HepG2 (cell line): ENCODE data around the gene MAP3K4. TPM values are rescaled to one million over a fixed set of nuclear protein-coding genes. Genes with fewer than 3 reads are reported as not detected.

ENCODE experiments used
- ATAC-seq: fragments of 200-7000 bp; cut with Tn5 transposase; 3 replicates; pipeline ENCODE4 v1.9.1; 2020; ENCODE audit warnings: mild to moderate bottlenecking, moderate library complexity
- BruUV-seq: library from RNA; stranded (reverse); fragments of 400-500 nt; replicated peaks from 2 replicates; lab custom pipeline; 2021; lab: Mats Ljungman, UMichigan
- CTCF ChIA-PET: fragments of 300-600 bp; formaldehyde crosslinking; extraction: SDS; loops from one replicate; lab custom pipeline; 2021; ENCODE audit warnings: low total read pairs, inconsistent platforms, low intra/inter-chr PET ratio; lab: Yijun Ruan, JAX
- POLR2A ChIA-PET: fragments of 350-600 bp; sonication (Branson Sonifier 250); formaldehyde crosslinking; loops from one replicate; lab custom pipeline; 2020; ENCODE audit warnings: antibody characterized with exemption, inconsistent platforms; lab: Yijun Ruan, JAX
- DNase-seq: peaks from one replicate; pipeline ENCODE4 v3.0.0-alpha.2; 2015; ENCODE audit warnings: low spot score
- FAIRE-seq: peaks from 3 replicates; lab custom pipeline; 2011; peaks lifted over from hg19 to GRCh38; lab: Jason Lieb, UNC
- H2AFZ ChIP-seq: one replicate; pipeline ENCODE4 v1.6.1; 2011; ENCODE audit warnings: low read length, inconsistent platforms
- H3K27ac ChIP-seq: fragments of 300-600 bp; 3 replicates; pipeline ENCODE4 v1.8.0; 2011; ENCODE audit warnings: mixed run types, mild to moderate bottlenecking, mixed read lengths, low read length, inconsistent platforms; ENCODE audit not compliant: insufficient read depth; ENCODE audit errors: extremely low read length
- H3K27me3 ChIP-seq, 2 experiments: fragments of 200-600 bp in 1 of 2; 2 replicates in 1 of 2; 3 replicates in 1 of 2; pipeline versions ENCODE4 v1.6.0 to v1.8.0; 2011; ENCODE audit warnings: low read length in 2 of 2, mild to moderate bottlenecking in 2 of 2, moderate library complexity in 2 of 2, inconsistent platforms in 1 of 2; ENCODE audit not compliant: insufficient read depth in 2 of 2, control insufficient read depth in 1 of 2
- H3K36me3 ChIP-seq, 2 experiments: fragments of 200-600 bp in 1 of 2; replicated peaks in 1 of 2; 2 replicates in 1 of 2; 3 replicates in 1 of 2; pipeline versions ENCODE4 v1.5.1 to v1.8.0; 2011; ENCODE audit warnings: low read length in 2 of 2, inconsistent platforms in 1 of 2; ENCODE audit not compliant: insufficient read depth in 2 of 2, control insufficient read depth in 1 of 2
- H3K4me1 ChIP-seq: 2 replicates; pipeline ENCODE4 v1.5.1; 2012; ENCODE audit warnings: low read length, inconsistent platforms; ENCODE audit not compliant: insufficient read depth
- H3K4me2 ChIP-seq: 2 replicates; pipeline ENCODE4 v1.6.0; 2011; ENCODE audit warnings: low read depth, low read length, inconsistent platforms
- H3K4me3 ChIP-seq, 3 experiments: fragments of 200-600 bp in 1 of 3; sonication (generic), shearing (Covaris generic) in 1 of 3; replicated peaks in 1 of 3; 2 replicates each; pipeline ENCODE4 v1.5.1; 2011 to 2016; ENCODE audit warnings: low read length in 3 of 3, inconsistent platforms in 2 of 3, low read depth in 2 of 3, mild to moderate bottlenecking in 2 of 3, control low read depth in 1 of 3, mixed read lengths in 1 of 3; ENCODE audit not compliant: insufficient read depth in 1 of 3
- H3K79me2 ChIP-seq: one replicate; pipeline ENCODE4 v1.6.1; 2011; ENCODE audit warnings: low read length, inconsistent platforms; ENCODE audit not compliant: insufficient read depth
- H3K9ac ChIP-seq: 2 replicates; pipeline ENCODE4 v1.6.0; 2011; ENCODE audit warnings: mild to moderate bottlenecking, low read depth, low read length, inconsistent platforms; ENCODE audit not compliant: insufficient read depth
- H3K9me3 ChIP-seq: 2 replicates; pipeline ENCODE4 v1.5.1; 2012; ENCODE audit warnings: mild to moderate bottlenecking, low read length
- H4K20me1 ChIP-seq: 2 replicates; pipeline ENCODE4 v1.6.0; 2011; ENCODE audit warnings: inconsistent platforms, mild to moderate bottlenecking, low read length, moderate library complexity; ENCODE audit not compliant: insufficient read depth
- HIC2 ChIP-seq: sonication (generic); formaldehyde crosslinking; IDR thresholded peaks from 2 replicates; pipeline ENCODE4 v1.9.0; 2022; ENCODE audit warnings: low read depth, missing genetic modification reagents
- KDM5A ChIP-seq: fragments of 200-600 bp; sonication (generic); IDR thresholded peaks from 2 replicates; pipeline ENCODE4 v1.7.0; 2018; ENCODE audit warnings: antibody characterized with exemption, mild to moderate bottlenecking, low read length, borderline replicate concordance
- KDM5B ChIP-seq: sonication (generic); formaldehyde crosslinking; IDR thresholded peaks from 2 replicates; pipeline ENCODE4 v1.4.0; 2020; ENCODE audit warnings: missing genetic modification reagents, mild to moderate bottlenecking, borderline replicate concordance
- KLF15 ChIP-seq: sonication (generic); formaldehyde crosslinking; IDR thresholded peaks from 2 replicates; pipeline ENCODE4 v1.8.1; 2023; ENCODE audit warnings: borderline replicate concordance, mild to moderate bottlenecking, inconsistent platforms, missing genetic modification reagents, mixed read lengths
- MTERF4 ChIP-seq: sonication (generic); formaldehyde crosslinking; IDR thresholded peaks from 2 replicates; pipeline ENCODE4 v1.8.0; 2023; ENCODE audit warnings: mild to moderate bottlenecking, missing genetic modification reagents
- POLR2AphosphoS2 ChIP-seq: IDR thresholded peaks from 2 replicates; pipeline ENCODE4 v1.6.1; 2011; ENCODE audit warnings: low read depth, low read length, improper control_type of control experiment
- SALL1 ChIP-seq: sonication (generic); formaldehyde crosslinking; IDR thresholded peaks from 2 replicates; pipeline ENCODE4 v1.8.0; 2022; ENCODE audit warnings: mild to moderate bottlenecking, missing genetic modification reagents
- ZNF547 ChIP-seq: sonication (generic); formaldehyde crosslinking; IDR thresholded peaks from 2 replicates; pipeline ENCODE4 v1.5.1; 2020; ENCODE audit warnings: mild to moderate bottlenecking, missing genetic modification reagents
- ZNF737 ChIP-seq: sonication (generic); formaldehyde crosslinking; IDR thresholded peaks from 2 replicates; pipeline ENCODE4 v1.5.0; 2020; ENCODE audit warnings: missing genetic modification reagents, mild to moderate bottlenecking, borderline replicate concordance
- ZNF800 ChIP-seq: sonication (generic); formaldehyde crosslinking; IDR thresholded peaks from 2 replicates; pipeline ENCODE4 v1.4.0; 2020; ENCODE audit warnings: missing genetic modification reagents
- WGBS: methylation state at CpG from one replicate; pipeline ENCODE4 v1.1.6; 2017; ENCODE audit warnings: low lambda C conversion rate; 5-methylcytosine and 5-hydroxymethylcytosine counted together
- in situ Hi-C: cut with HindIII; loops from 2 replicates; pipeline ENCODE4 v1.10.0; 2017; ENCODE audit warnings: low pct_unique_long_range_greater_than_20kb; ENCODE audit not compliant: extremely low pct_ligation_motif_present
- intact Hi-C: fragments of 100-400 bp; cut with micrococcal nuclease; formaldehyde crosslinking; loops from one replicate; pipeline ENCODE4 v1.10.0; 2022; ENCODE audit not compliant: unreplicated experiment
- polyA plus RNA-seq, 8 experiments: library from polyadenylated mRNA; depleted of rRNA in 3 of 8; stranded (reverse) in 7 of 8; unstranded in 1 of 8; fragments of >200 nt; fragmentation: Illumina TruSeq in 4 of 8; extraction: Trizol in 4 of 8; gene quantifications; 2 replicates each; pipeline versions ENCODE4 v1.2.1 to v1.2.3, GENCODE V29; 2011 to 2016; ENCODE audit warnings: low read depth in 4 of 8, missing spikeins in 1 of 8, mixed read lengths in 1 of 8; ENCODE audit not compliant: insufficient read depth in 1 of 8
- total RNA-seq, 5 experiments: library from RNA; depleted of rRNA; stranded (reverse); fragments of >200 nt; fragmentation: Illumina TruSeq; extraction: Trizol; gene quantifications; 2 replicates each; pipeline ENCODE4 v1.2.3, GENCODE V29; 2016; ENCODE audit warnings: low read depth in 1 of 5

MAP3K4 gene
- total and polyA plus RNA-seq, 2 of the 13 experiments (the other 11 are each of a cell fraction or from before 2014, with no cell fraction given), result 12.9 to 33.6 TPM

- Histone ChIP-seq H3K36me3 (peaks cover 7 to 28% of the 10 kb centered on the region in 2 experiments), H3K27me3 (no peaks in the 10 kb centered on the region), H3K4me3 (no peak overlapping the region), H3K79me2 (no peaks in the 10 kb centered on the region), H3K9ac (no peak overlapping the region), H3K4me1 (no peaks in the 10 kb centered on the region), H2AFZ (no peak overlapping the region), H3K9me3 (no peaks in the 10 kb centered on the region), H3K27ac (no peak overlapping the region), H3K4me2 (no peak overlapping the region), H4K20me1 (no peaks in the 10 kb centered on the region; the same call in 1 of the 2 replicates)
- ChIA-PET CTCF (no interaction called here), POLR2A (no interaction called here)
- 98% methylated on average over 7 of the region's 7 CpGs for WGBS
- FAIRE-seq (no peak), ATAC-seq (no peak), DNase-seq (no peak)
- in situ Hi-C loops, result no loop called here
- TF ChIP-seq KDM5B (CRISPR knock-in tag) (no peak), ZNF800 (no peak), ZNF547 (no peak), SALL1 (CRISPR knock-in tag) (no peak), HIC2 (no peak), MTERF4 (CRISPR knock-in tag) (no peak), KDM5A (no peak), KLF15 (no peak), ZNF737 (CRISPR knock-in tag) (no peak), POLR2AphosphoS2 (no peak)
- intact Hi-C loops, result no loop called here
- BruUV-seq, result no TSS peak
These were observed 58.7 kb downstream of the MAP3K4 start for GRCh38 chr6:161050134-161050765.
